H9 (cell line): ENCODE results near the gene CDK14. TPM values are rescaled to one million over a fixed set of nuclear protein-coding genes. Genes with fewer than 3 reads are reported as not detected.

Experiments used
- DNase-seq: peaks from one replicate; pipeline ENCODE4 v3.0.0-alpha.2; 2017
- H2AFZ ChIP-seq: one replicate; pipeline ENCODE4 v1.6.1; 2013; ENCODE audit warnings: mild to moderate bottlenecking, low read length, control low read depth, moderate library complexity
- H2AK5ac ChIP-seq: 2 replicates; pipeline ENCODE4 v1.6.1; 2013; ENCODE audit warnings: low read length, control low read depth, mixed read lengths; ENCODE audit not compliant: insufficient read length
- H2BK120ac ChIP-seq: one replicate; pipeline ENCODE4 v1.6.1; 2013; ENCODE audit warnings: low read depth, mild to moderate bottlenecking, low read length, control low read depth, inconsistent platforms; ENCODE audit not compliant: poor library complexity, severe bottlenecking
- H2BK12ac ChIP-seq: 2 replicates; pipeline ENCODE4 v1.6.1; 2013; ENCODE audit warnings: low read length, control low read depth, mixed read lengths, low read depth; ENCODE audit not compliant: insufficient read length
- H2BK15ac ChIP-seq: 2 replicates; pipeline ENCODE4 v1.6.1; 2013; ENCODE audit warnings: low read depth, low read length, control low read depth
- H2BK20ac ChIP-seq: one replicate; pipeline ENCODE4 v1.6.1; 2013; ENCODE audit warnings: low read depth, mild to moderate bottlenecking, low read length, control low read depth, inconsistent platforms; ENCODE audit not compliant: poor library complexity, severe bottlenecking
- H2BK5ac ChIP-seq: 2 replicates; pipeline ENCODE4 v1.6.1; 2013; ENCODE audit warnings: low read length, control low read depth, mixed read lengths; ENCODE audit not compliant: insufficient read length
- H3K14ac ChIP-seq: 2 replicates; pipeline ENCODE4 v1.6.1; 2013; ENCODE audit warnings: low read length, control low read depth; ENCODE audit not compliant: insufficient read depth
- H3K18ac ChIP-seq: 2 replicates; pipeline ENCODE4 v1.6.1; 2013; ENCODE audit warnings: low read depth, mild to moderate bottlenecking, mixed read lengths, low read length, control low read depth; ENCODE audit not compliant: insufficient read length
- H3K23ac ChIP-seq: 2 replicates; pipeline ENCODE4 v1.6.1; 2013; ENCODE audit warnings: low read length, control low read depth, mixed read lengths, low read depth; ENCODE audit not compliant: insufficient read length
- H3K23me2 ChIP-seq: 2 replicates; pipeline ENCODE4 v1.6.1; 2013; ENCODE audit warnings: low read depth, mild to moderate bottlenecking, mixed read lengths, low read length, control low read depth; ENCODE audit not compliant: insufficient read length, poor library complexity, severe bottlenecking
- H3K27ac ChIP-seq: 2 replicates; pipeline ENCODE4 v1.5.1; 2013; ENCODE audit warnings: low read length, control low read depth, mixed read lengths, low read depth; ENCODE audit not compliant: insufficient read length
- H3K27me3 ChIP-seq: 2 replicates; pipeline ENCODE4 v1.6.1; 2013; ENCODE audit warnings: low read length, control low read depth, inconsistent platforms; ENCODE audit not compliant: insufficient read depth
- H3K4ac ChIP-seq: 2 replicates; pipeline ENCODE4 v1.6.1; 2013; ENCODE audit warnings: low read depth, mild to moderate bottlenecking, control low read depth, inconsistent platforms, low read length, moderate library complexity
- H3K4me1 ChIP-seq: 2 replicates; pipeline ENCODE4 v1.6.1; 2013; ENCODE audit warnings: low read length, control low read depth, inconsistent platforms; ENCODE audit not compliant: insufficient read depth
- H3K4me2 ChIP-seq: 2 replicates; pipeline ENCODE4 v1.6.1; 2013; ENCODE audit warnings: low read length, control low read depth, mixed read lengths; ENCODE audit not compliant: insufficient read length, insufficient read depth
- H3K56ac ChIP-seq: 2 replicates; pipeline ENCODE4 v1.6.1; 2013; ENCODE audit warnings: low read depth, mild to moderate bottlenecking, mixed read lengths, low read length, control low read depth; ENCODE audit not compliant: insufficient read length
- H3K79me1 ChIP-seq: 2 replicates; pipeline ENCODE4 v1.6.1; 2013; ENCODE audit warnings: low read depth, mild to moderate bottlenecking, moderate library complexity, low read length, control low read depth, inconsistent platforms; ENCODE audit not compliant: insufficient read depth, poor library complexity, severe bottlenecking
- H3K79me2 ChIP-seq: 2 replicates; pipeline ENCODE4 v1.6.1; 2013; ENCODE audit warnings: low read length, control low read depth, inconsistent platforms; ENCODE audit not compliant: insufficient read depth
- H3K9ac ChIP-seq: 2 replicates; pipeline ENCODE4 v1.6.1; 2013; ENCODE audit warnings: low read length, control low read depth, mixed read lengths; ENCODE audit not compliant: insufficient read length; ENCODE audit errors: extremely low read depth
- H3K9me3 ChIP-seq: one replicate; pipeline ENCODE4 v1.6.1; 2013; ENCODE audit warnings: low read depth, low read length, inconsistent platforms; ENCODE audit not compliant: control insufficient read depth
- H3T11ph ChIP-seq: one replicate; pipeline ENCODE4 v1.6.1; 2013; ENCODE audit warnings: mild to moderate bottlenecking, low read length, control low read depth, inconsistent platforms
- H4K20me1 ChIP-seq: one replicate; pipeline ENCODE4 v1.6.1; 2013; ENCODE audit not compliant: control insufficient read depth, insufficient read length, insufficient read depth
- H4K5ac ChIP-seq: 2 replicates; pipeline ENCODE4 v1.6.1; 2013; ENCODE audit warnings: low read depth, mild to moderate bottlenecking, mixed read lengths, low read length, control low read depth; ENCODE audit not compliant: insufficient read length
- H4K8ac ChIP-seq: replicated peaks from 2 replicates; pipeline ENCODE4 v1.6.1; 2013; ENCODE audit warnings: low read length, control low read depth, mixed read lengths, low read depth; ENCODE audit not compliant: insufficient read length
- H4K91ac ChIP-seq: 2 replicates; pipeline ENCODE4 v1.6.1; 2013; ENCODE audit warnings: low read depth, mild to moderate bottlenecking, moderate library complexity, mixed read lengths, low read length, control low read depth; ENCODE audit not compliant: insufficient read length
- H3K27ac Mint-ChIP-seq, 3 experiments: 2 replicates in 2 of 3; 3 replicates in 1 of 3; pipeline ENCODE4 v1.8.0; 2020 to 2021; ENCODE audit warnings: mixed read lengths in 3 of 3, mild to moderate bottlenecking in 1 of 3, moderate library complexity in 1 of 3
- H3K27me3 Mint-ChIP-seq: 2 replicates; pipeline ENCODE4 v1.8.0; 2021; ENCODE audit warnings: low read depth, mild to moderate bottlenecking, moderate library complexity, mixed read lengths
- H3K36me3 Mint-ChIP-seq, 3 experiments: 2 replicates in 2 of 3; 3 replicates in 1 of 3; pipeline ENCODE4 v1.8.0; 2020 to 2021; ENCODE audit warnings: low read depth in 3 of 3, mixed read lengths in 3 of 3; ENCODE audit not compliant: insufficient read depth in 1 of 3
- H3K4me1 Mint-ChIP-seq, 2 experiments: 2 replicates each; pipeline ENCODE4 v1.8.0; 2020; ENCODE audit warnings: mixed read lengths in 2 of 2
- H3K4me3 Mint-ChIP-seq, 2 experiments: 2 replicates in 1 of 2; 3 replicates in 1 of 2; pipeline ENCODE4 v1.8.0; 2020 to 2021; ENCODE audit warnings: mild to moderate bottlenecking in 2 of 2, mixed read lengths in 2 of 2, moderate library complexity in 1 of 2
- H3K9me3 Mint-ChIP-seq, 2 experiments: 2 replicates in 1 of 2; 3 replicates in 1 of 2; pipeline ENCODE4 v1.8.0; 2020; ENCODE audit warnings: mild to moderate bottlenecking in 2 of 2, mixed read lengths in 2 of 2, moderate library complexity in 1 of 2
- CTCF ChIP-seq: fragments of 200-600 bp; sonication (generic); conservative IDR thresholded peaks from 3 replicates; pipeline ENCODE4 v1.8.0; 2021; ENCODE audit warnings: antibody characterized with exemption, mild to moderate bottlenecking
- WGBS: extraction: QIAGEN DNeasy Blood & Tissue Kit; methylation state at CpG from one replicate; pipeline ENCODE4 v1.1.7; 2013; ENCODE audit warnings: missing lambda C conversion rate, low lambda C conversion rate, mixed read lengths; ENCODE audit not compliant: insufficient read length; ENCODE audit errors: extremely low coverage; 5-methylcytosine and 5-hydroxymethylcytosine counted together
- total RNA-seq: library from RNA; stranded (reverse); gene quantifications from 2 replicates; pipeline ENCODE4 v1.2.1, GENCODE V29; 2021

Gene CDK14
- total RNA-seq, 1 experiment from 2014 or later = 23.9 TPM

DNA sequence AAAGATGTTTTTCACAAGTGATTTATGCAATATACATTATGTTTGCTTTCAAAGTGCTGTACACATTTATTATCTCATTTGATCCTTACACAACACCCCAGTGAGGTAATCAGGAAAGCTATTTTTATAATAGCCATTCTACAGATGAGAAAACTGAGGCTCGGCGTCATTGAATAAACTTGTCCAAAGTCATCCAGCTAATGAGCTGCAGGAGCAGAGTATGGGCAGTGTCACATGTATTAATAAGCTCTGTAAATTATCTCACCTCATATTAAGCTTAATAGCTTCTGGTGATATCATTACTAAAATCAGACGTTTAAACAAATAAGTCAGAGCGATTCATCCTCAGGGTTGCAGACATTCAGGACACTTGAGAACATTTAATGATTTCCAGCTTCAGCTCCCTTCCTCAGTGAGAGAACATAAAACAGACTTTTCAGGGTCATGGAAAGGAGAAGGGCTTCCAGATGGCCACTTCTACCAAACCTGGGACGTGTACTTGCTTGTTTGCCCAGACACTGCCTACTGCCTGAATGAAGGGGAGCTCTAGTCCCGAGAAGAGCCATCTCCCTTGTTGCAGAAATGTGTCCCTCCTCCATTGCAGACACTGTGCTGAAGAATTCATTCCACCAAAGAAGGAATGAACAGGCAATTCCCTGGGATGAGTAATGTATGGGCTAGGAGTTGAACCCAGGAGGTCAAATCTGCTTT, 647.6 kb downstream of the CDK14 start:
- Histone ChIP-seq H3K79me2 (no peaks in the 10 kb centered on the region), H4K8ac (no peak overlapping the region), H3K9me3 (no peaks in the 10 kb centered on the region), H2BK12ac (no peak overlapping the region), H3K79me1 (no peaks in the 10 kb centered on the region), H2AFZ (no peak overlapping the region), H2BK20ac (no peak overlapping the region), H3T11ph (no peak overlapping the region), H4K20me1 (no peaks in the 10 kb centered on the region), H2BK5ac (no peak overlapping the region), H3K23ac (no peak overlapping the region), H4K91ac (no peak overlapping the region), H3K4me1 (no peaks in the 10 kb centered on the region), H3K27me3 (no peaks in the 10 kb centered on the region), H3K56ac (no peak overlapping the region), H3K14ac (no peak overlapping the region), H2BK15ac (no peak overlapping the region), H2AK5ac (no peak overlapping the region), H3K27ac (no peak overlapping the region), H3K4ac (no peak overlapping the region), H4K5ac (no peak overlapping the region), H2BK120ac (no peak overlapping the region), H3K9ac (no peak overlapping the region), H3K18ac (no peak overlapping the region), H3K23me2 (no peaks in the 10 kb centered on the region), H3K4me2 (no peak overlapping the region)
- no peak for TF ChIP-seq CTCF
- Mint-ChIP-seq H3K27me3 (no peaks in the 10 kb centered on the region), H3K9me3 (no peaks in the 10 kb centered on the region), H3K27ac (no peak overlapping the region), H3K4me1 (no peaks in the 10 kb centered on the region), H3K36me3 (no peaks in the 10 kb centered on the region), H3K4me3 (no peak overlapping the region)
- WGBS = no CpG with 5 or more reads among the region's 6 CpGs
- no peak for DNase-seq
